OCI-LY7 (cell line): ENCODE results near the gene PPP2R2B. TPM values are rescaled to one million over a fixed set of nuclear protein-coding genes. Genes with fewer than 3 reads are reported as not detected.

ENCODE experiments used
- BruUV-seq: library from RNA; stranded (reverse); fragments of 400-500 nt; replicated peaks from 2 replicates; lab custom pipeline; 2021; lab: Mats Ljungman, UMichigan
- CTCF ChIA-PET: fragments of 300-600 bp; sonication (Branson Sonifier 250); formaldehyde crosslinking; loops from one replicate; lab custom pipeline; 2022; ENCODE audit warnings: antibody characterized with exemption; ENCODE audit not compliant: unreplicated experiment; lab: Charles Lee
- POLR2A ChIA-PET: fragments of 300-600 bp; sonication (Branson Sonifier 250); formaldehyde crosslinking; loops from one replicate; lab custom pipeline; 2022; ENCODE audit warnings: antibody characterized with exemption; lab: Charles Lee
- DNase-seq: peaks from one replicate; pipeline ENCODE4 v3.0.0-alpha.2; 2015; ENCODE audit warnings: low spot score
- H2AFZ ChIP-seq: fragments of 200-600 bp; sonication (generic), shearing (Covaris generic); 2 replicates; pipeline ENCODE4 v1.6.1; 2014; ENCODE audit warnings: mild to moderate bottlenecking, antibody characterized with exemption, low read length, moderate library complexity
- H3K27ac ChIP-seq: fragments of 200-600 bp; sonication (generic); 2 replicates; pipeline ENCODE4 v1.5.1; 2014; ENCODE audit warnings: mixed run types, low read depth, mild to moderate bottlenecking, moderate library complexity, low read length, inconsistent platforms; ENCODE audit not compliant: poor library complexity, severe bottlenecking
- H3K36me3 ChIP-seq: fragments of 200-600 bp; sonication (generic); 2 replicates; pipeline ENCODE4 v1.6.1; 2014; ENCODE audit warnings: mild to moderate bottlenecking, antibody characterized with exemption, low read length, moderate library complexity, mixed read lengths; ENCODE audit not compliant: insufficient read depth
- H3K4me1 ChIP-seq: fragments of 200-600 bp; sonication (generic); 2 replicates; pipeline ENCODE4 v1.5.1; 2014; ENCODE audit warnings: mild to moderate bottlenecking, low read length; ENCODE audit not compliant: insufficient read depth, poor library complexity, severe bottlenecking
- H3K4me2 ChIP-seq: fragments of 200-600 bp; sonication (generic); 2 replicates; pipeline ENCODE4 v1.6.1; 2014; ENCODE audit warnings: mild to moderate bottlenecking, low read length
- H3K4me3 ChIP-seq: fragments of 200-600 bp; sonication (generic); 2 replicates; pipeline ENCODE4 v1.5.1; 2014; ENCODE audit warnings: mild to moderate bottlenecking, low read depth, low read length; ENCODE audit not compliant: poor library complexity, severe bottlenecking
- H3K79me2 ChIP-seq: fragments of 200-600 bp; sonication (generic); 2 replicates; pipeline ENCODE4 v1.6.1; 2016; ENCODE audit warnings: low read depth, mild to moderate bottlenecking, low read length, moderate library complexity, mixed read lengths; ENCODE audit not compliant: insufficient read depth
- H3K9me2 ChIP-seq: fragments of 200-600 bp; sonication (generic); 2 replicates; pipeline ENCODE4 v1.6.1; 2016; ENCODE audit warnings: mild to moderate bottlenecking, low read length, mixed read lengths; ENCODE audit not compliant: insufficient read depth
- H3K9me3 ChIP-seq: fragments of 200-600 bp; sonication (generic); 2 replicates; pipeline ENCODE4 v1.6.1; 2014; ENCODE audit warnings: mild to moderate bottlenecking, mixed run types, low read length, mixed read lengths
- H4K20me1 ChIP-seq: fragments of 200-600 bp; sonication (generic); 2 replicates; pipeline ENCODE4 v1.6.1; 2014; ENCODE audit warnings: mild to moderate bottlenecking, antibody characterized with exemption, low read length, moderate library complexity, mixed read lengths; ENCODE audit not compliant: insufficient read depth
- EZH2phosphoT487 ChIP-seq: fragments of 200-600 bp; sonication (generic); IDR thresholded peaks from 2 replicates; pipeline ENCODE4 v1.6.1; 2018; ENCODE audit warnings: low read depth, borderline replicate concordance, mild to moderate bottlenecking, mixed run types, antibody characterized with exemption, low read length, moderate library complexity, mixed read lengths
- intact Hi-C: fragments of 100-400 bp; cut with micrococcal nuclease; formaldehyde crosslinking; loops from one replicate; pipeline ENCODE4 v1.10.0; 2022; ENCODE audit not compliant: unreplicated experiment
- total RNA-seq, 2 experiments: library from RNA; depleted of rRNA in 1 of 2; stranded (reverse); fragments of >200 nt in 1 of 2; shearing (Covaris generic) in 1 of 2; gene quantifications; 2 replicates each; pipeline ENCODE4 v1.2.3, GENCODE V29; 2014 to 2022
- TF ChIP-seq, protein P1 (sequence below): fragments of 200-600 bp; sonication (generic); conservative IDR thresholded peaks from 2 replicates; pipeline ENCODE4 v1.5.1; 2014; ENCODE audit warnings: mild to moderate bottlenecking, antibody characterized with exemption, low read length, moderate library complexity, mixed read lengths

PPP2R2B gene
- total RNA-seq, 2 experiments from 2014 or later: not detected

GRCh38 chr5:146796144-146796543, 82.4 kb downstream of the PPP2R2B start:
- H3K79me2 ChIP-seq: no peaks in the 10 kb centered on the region
- no peak overlapping the region for H3K4me2 ChIP-seq
- H3K27ac ChIP-seq: no peak overlapping the region
- no peak for DNase-seq
- no peaks in the 10 kb centered on the region for H3K4me1 ChIP-seq
- no peak for TF ChIP-seq EZH2phosphoT487
- TF ChIP-seq, protein P1, sequence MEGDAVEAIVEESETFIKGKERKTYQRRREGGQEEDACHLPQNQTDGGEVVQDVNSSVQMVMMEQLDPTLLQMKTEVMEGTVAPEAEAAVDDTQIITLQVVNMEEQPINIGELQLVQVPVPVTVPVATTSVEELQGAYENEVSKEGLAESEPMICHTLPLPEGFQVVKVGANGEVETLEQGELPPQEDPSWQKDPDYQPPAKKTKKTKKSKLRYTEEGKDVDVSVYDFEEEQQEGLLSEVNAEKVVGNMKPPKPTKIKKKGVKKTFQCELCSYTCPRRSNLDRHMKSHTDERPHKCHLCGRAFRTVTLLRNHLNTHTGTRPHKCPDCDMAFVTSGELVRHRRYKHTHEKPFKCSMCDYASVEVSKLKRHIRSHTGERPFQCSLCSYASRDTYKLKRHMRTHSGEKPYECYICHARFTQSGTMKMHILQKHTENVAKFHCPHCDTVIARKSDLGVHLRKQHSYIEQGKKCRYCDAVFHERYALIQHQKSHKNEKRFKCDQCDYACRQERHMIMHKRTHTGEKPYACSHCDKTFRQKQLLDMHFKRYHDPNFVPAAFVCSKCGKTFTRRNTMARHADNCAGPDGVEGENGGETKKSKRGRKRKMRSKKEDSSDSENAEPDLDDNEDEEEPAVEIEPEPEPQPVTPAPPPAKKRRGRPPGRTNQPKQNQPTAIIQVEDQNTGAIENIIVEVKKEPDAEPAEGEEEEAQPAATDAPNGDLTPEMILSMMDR: no peak
- BruUV-seq: no TSS peak
- no peaks in the 10 kb centered on the region for H3K36me3 ChIP-seq
- intact Hi-C loops: no loop called here
- no peaks in the 10 kb centered on the region for H3K9me3 ChIP-seq
- CTCF ChIA-PET: no interaction called here
- no peak overlapping the region for H3K4me3 ChIP-seq
- no peaks in the 10 kb centered on the region for H4K20me1 ChIP-seq
- POLR2A ChIA-PET: interaction anchor here (1.1 kb wide), 1 partner anchor 62 kb away, joined by 3 read pairs; no protein-coding TSS in a partner anchor
- H2AFZ ChIP-seq: no peak overlapping the region
- no peaks in the 10 kb centered on the region for H3K9me2 ChIP-seq

DNA sequence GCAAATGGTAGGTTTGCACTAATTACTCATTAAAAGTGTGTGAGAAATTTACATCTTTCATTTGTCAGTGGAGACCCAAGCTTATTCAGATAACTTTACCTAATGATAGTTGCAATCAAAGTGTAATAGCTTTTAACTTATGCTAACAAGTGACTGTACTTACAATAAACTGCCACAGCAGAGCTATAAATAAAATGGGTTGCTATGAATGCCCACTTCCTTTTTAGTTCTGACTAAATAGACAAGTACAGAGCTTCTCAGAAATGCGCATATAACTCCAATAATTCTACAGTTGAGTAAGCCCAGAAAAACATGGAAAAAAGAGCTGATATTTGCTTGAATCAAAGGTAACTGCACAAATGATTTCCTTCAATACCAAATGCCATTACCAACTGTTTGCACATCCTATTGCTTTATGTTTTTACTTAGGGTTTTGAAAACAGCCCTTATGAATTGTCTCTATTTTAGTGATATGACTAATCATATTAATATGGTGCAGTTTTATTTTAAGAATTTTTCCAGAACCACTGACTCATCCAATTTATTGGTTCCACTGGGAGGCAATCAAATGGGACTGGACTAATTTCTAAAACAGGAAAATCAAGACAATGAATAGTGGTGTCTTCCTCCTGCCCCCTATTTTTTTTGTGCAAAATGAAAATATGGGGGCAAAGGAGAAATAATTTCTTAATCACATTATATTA, 84.1 kb downstream of the PPP2R2B start:
- no peaks in the 10 kb centered on the region for H3K4me1 ChIP-seq
- H3K36me3 ChIP-seq: no peaks in the 10 kb centered on the region
- intact Hi-C loops: no loop called here
- H2AFZ ChIP-seq: no peak overlapping the region
- no peak overlapping the region for H3K4me3 ChIP-seq
- no peaks in the 10 kb centered on the region for H3K9me2 ChIP-seq
- no peak for TF ChIP-seq EZH2phosphoT487
- TF ChIP-seq, protein P1: no peak
- DNase-seq: no peak
- no peaks in the 10 kb centered on the region for H3K9me3 ChIP-seq
- H3K4me2 ChIP-seq: no peak overlapping the region
- ChIA-PET POLR2A (no interaction called here), CTCF (no interaction called here)
- BruUV-seq: no TSS peak
- no peak overlapping the region for H3K27ac ChIP-seq
- H3K79me2 ChIP-seq: no peaks in the 10 kb centered on the region
- no peaks in the 10 kb centered on the region for H4K20me1 ChIP-seq

DNA sequence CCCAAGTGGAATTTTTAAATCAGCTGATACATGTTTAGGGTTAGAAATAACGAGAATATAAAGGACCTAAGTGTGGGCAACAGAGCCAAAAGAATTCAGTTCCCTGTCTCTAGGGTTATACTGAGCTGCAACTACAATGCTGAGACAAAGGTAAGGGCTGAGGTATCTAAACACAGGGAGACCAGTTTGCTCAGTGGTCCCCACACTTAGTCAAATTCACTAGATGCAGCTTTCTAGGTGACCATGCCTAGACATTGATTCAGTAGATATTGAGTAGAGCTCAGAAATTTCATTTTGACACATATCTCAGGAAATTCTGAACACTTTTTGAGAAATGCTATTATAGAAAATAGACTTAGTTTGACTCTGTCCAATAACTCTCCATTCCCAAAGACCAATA, 84.8 kb downstream of the PPP2R2B start:
- ChIA-PET CTCF (no interaction called here), POLR2A (interaction anchor here (0.5 kb wide), 1 partner anchor 16 kb away, joined by 3 read pairs; no protein-coding TSS in a partner anchor)
- H3K4me3 ChIP-seq: no peak overlapping the region
- no TSS peak for BruUV-seq
- no peaks in the 10 kb centered on the region for H3K4me1 ChIP-seq
- H3K4me2 ChIP-seq: no peak overlapping the region
- H3K27ac ChIP-seq: no peak overlapping the region
- H3K9me3 ChIP-seq: no peaks in the 10 kb centered on the region
- H3K36me3 ChIP-seq: no peaks in the 10 kb centered on the region
- no peaks in the 10 kb centered on the region for H4K20me1 ChIP-seq
- no peaks in the 10 kb centered on the region for H3K79me2 ChIP-seq
- intact Hi-C loops: no loop called here
- no peaks in the 10 kb centered on the region for H3K9me2 ChIP-seq
- no peak for DNase-seq
- TF ChIP-seq, protein P1: no peak
- no peak for TF ChIP-seq EZH2phosphoT487
- H2AFZ ChIP-seq: no peak overlapping the region
